Limb (tissue), 2 donors: ENCODE results near the gene GMCL2.
A peak's percentile ranks its signal among the peaks of the same experiment; 100 is the strongest.
"Not testable (repeated sequence)": the region's sequence is repeated elsewhere in the genome, so short reads cannot be mapped to it uniquely, and the experiment has no call there.

Source experiments
- DNase-seq, 2 donors: peaks; one replicate each; pipeline ENCODE4 v3.0.0-alpha.2; 2016; ENCODE audit errors: extremely low spot score in 2 of 2

Gene GMCL2, protein sequence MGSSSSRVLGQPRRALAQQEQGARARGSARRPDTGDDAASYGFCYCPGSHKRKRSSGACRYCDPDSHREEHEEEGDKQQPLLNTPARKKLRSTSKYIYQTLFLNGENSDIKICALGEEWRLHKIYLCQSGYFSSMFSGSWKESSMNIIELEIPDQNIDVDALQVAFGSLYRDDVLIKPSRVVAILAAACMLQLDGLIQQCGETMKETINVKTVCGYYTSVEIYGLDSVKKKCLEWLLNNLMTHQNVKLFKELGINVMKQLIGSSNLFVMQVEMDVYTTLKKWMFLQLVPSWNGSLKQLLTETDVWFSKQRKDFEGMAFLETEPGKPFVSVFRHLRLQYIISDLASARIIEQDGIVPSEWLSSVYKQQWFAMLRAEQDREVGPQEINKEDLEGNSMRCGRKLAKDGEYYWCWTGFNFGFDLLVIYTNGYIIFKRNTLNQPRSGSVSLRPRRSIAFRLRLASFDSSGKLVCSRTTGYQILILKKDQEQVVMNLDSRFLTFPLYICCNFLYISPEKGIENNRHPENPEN

DNA sequence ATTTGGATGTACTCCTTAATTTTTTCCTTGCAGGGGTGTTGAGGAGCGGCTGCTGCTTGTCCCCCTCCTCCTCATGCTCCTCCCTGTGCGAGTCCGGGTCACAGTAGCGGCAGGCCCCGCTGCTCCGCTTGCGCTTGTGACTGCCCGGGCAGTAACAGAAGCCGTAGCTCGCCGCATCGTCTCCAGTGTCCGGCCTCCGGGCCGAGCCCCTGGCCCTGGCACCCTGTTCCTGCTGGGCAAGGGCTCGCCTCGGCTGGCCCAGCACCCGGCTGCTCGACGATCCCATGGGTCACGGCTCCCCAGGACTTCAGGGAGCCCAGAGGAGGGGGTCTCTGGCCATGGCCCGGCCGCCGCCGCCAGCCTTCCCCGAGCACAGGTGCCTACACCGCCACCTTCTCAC lies at the start of gene GMCL2:
Gene GMCL2 (minus strand): TSS at position 358 of the 400 bp plus-strand sequence. CDS start 72 bp downstream, at position 286.
- DNase-seq: no peak

DNA sequence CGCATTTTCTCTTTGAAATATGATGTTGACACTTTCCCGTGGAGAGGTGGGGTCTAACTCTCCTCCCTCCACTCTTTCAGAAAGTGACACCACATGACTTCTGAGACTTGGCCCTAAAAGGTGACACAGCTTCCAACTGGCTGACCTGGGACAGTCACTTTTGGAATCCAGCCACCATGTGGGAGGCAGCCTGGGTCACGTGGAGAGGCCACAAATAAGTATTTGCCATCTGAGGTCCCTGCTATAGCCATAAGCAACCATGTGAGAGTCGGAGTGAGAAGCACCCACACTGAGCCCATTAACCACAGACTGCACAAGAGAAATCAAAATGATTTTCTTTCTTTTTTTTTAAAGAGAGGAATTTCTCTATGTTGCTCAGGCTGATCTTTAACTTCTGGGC lies 49.5 kb upstream of the GMCL2 start:
- no peak for DNase-seq

DNA sequence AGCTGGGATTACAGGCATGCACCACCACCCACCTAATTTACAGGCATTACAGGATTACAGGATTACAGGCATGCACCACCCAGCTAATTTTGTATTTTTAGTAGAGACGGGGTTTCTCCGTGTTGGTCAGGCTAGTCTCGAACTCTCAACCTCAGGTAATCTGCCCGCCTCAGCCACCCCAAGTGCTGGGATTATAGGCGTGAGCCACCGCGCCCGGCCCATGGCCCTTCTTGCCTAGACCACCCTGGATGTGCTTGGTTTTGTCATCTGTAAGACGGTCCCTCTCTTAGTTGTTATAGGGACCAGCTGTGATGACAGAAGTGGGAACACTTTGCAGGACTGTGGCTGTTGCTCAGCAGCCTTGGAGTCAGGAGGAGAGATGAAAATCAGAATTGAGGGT lies 49.0 kb upstream of the GMCL2 start:
- no peak for DNase-seq

DNA sequence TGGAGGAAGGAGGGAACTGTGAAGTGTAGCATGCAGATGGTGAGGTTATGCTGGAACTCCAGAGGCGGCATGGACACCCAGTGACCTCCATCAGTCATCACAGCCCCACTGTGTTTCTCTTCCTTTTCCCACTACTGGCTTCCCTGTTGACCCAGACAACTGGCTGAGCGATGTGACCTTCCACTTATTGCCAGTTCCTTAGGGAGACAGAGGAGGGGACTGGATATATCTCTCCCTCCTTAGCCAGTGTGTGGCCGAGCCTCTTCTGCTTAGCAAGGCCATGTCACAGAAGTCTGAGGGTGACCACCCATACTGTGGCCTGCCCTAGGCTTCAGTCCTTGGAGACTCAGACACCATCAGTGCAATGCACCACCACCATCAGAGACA lies 48.4 kb upstream of the GMCL2 start:
- DNase-seq: no peak

DNA sequence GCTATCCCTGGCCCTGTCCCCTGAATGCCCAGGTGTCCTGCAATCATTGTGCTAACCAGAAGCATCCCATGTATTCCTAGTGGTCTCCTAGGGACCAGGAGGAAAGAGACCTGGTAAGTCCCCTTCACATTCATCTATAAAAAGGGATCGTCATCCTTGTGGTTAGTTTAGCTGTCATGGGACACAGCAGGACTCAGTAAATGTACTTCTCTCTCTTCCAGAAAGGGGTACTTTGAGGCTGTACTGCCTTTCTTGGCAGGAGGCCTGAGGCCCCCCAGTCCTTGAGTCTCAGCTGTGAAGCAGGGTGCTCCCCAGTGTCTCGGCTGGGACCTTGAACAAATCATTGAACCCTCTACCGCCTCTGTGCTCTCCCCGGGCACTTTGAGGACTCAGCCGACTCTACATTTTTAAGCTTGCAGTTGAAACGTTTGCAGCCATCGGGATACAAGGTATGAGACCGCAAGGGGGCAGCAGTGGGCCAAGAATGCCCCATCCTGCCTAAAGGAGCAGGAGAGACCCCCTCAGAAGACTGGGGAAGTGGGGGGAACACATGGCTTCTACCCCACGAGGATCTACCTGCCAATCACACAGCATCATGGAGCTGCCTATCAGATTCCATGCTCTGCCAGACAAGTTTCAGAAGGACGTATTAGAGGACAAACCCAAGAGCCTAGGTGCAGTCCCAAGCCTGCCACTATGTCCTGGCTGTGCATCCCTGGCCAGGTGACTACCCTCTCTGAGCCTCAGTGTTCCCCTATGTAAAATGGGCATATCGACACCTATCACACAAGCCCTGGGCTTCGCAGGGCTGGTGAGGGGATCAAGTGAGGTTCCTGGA lies 47.8 kb upstream of the GMCL2 start:
- DNase-seq: peak; percentile 64 to 89

DNA sequence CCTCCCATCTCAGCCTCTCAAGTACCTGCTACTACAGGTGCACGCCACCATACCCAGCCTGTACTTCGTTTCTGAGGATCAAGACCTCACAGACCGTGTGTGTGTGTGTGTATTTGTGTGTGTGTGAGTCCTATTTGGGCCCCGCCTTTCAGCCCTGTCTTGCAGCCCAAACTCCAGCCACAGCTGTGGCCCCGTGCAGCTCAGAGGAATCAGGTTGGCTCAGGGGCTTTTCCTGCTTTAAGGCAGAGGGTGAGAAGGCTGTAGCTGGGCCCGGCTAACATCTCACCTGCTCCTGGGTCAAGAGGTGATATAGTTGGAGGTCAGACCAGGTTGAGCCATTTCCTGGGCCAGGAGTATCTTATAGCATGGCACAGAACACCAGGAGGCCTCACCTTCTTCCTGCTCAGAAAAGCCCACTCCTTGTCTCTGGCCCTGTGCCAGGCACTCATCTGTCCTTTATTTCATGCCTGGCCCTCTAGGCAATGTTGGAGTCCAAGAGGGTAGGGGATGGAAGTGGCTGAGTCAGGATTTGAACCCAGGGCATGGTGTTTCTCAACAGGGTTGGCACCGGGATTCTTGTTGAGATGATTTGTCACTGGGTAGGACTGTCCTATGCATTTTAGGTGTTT lies 47.1 kb upstream of the GMCL2 start:
- DNase-seq: no peak

DNA sequence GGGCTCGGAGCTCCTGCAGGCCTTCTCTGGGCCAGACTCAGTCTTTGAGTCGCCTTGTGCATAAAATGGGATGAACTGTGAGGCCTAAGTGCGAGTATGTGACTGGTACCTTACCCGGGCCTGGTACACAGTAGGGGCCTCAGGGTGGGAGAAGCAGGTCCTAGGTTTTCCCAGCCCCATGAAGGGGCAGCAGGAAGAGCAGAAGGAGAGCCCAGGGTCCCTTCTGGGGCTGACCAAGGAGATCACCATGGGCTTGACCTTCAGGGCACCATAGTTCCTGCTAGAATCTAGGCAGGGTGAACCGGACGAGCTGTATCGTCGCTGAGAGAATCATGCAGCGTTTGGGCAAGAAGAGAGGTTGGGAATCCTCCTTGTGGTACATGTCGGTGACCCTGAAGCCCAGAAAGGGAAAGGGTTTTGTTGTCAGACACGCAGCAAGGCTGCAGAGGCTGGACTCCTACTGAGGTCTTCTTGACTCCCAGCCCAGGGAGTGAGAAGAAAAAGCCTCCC lies 45.8 kb upstream of the GMCL2 start:
- no peak for DNase-seq

DNA sequence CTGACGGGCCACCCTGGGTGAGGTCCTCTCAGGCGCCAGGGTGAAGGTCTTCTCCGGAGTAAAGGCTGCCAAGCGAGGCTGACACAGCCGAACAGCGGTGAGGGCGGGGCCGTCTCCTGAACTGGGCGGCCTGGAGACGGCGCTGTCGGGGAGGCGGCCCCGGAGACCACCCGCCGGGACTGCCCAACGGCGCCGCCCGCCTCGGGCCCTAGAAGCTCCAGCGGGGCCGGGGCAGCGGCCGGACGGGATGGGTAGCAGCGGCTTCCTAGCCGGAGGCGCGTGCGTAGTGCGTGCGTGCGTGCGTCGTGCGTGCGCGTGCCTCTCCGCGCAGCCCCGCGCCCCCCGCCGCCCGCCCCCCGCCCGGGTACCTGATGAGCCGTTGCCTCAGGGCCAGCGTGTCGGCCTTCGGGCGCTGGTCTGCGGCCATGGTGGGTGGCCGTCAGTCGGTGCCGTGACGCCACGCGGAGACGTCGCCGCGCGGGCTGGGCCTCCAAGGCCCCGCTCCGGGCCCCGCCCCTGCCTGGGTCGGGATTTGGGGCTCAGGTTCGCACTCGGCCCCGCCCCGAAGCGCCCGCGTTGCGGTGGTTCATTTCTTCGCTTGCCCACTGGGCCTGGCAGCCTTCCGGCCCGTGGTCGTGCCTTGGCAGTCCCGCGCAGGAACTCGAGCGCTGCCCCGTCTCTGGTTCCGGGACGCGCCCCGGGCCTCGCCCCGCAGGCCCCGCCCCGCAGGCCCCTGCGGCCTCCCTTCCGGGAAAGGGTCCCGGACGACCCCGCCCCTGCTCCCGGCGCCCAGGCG lies 45.2 kb upstream of the GMCL2 start, which contains the start of gene PHYKPL:
Gene PHYKPL (minus strand): TSS at position 679 of the 796 bp plus-strand sequence. CDS start 252 bp downstream, at position 427.
- peak; percentile 62 to 88 for DNase-seq

DNA sequence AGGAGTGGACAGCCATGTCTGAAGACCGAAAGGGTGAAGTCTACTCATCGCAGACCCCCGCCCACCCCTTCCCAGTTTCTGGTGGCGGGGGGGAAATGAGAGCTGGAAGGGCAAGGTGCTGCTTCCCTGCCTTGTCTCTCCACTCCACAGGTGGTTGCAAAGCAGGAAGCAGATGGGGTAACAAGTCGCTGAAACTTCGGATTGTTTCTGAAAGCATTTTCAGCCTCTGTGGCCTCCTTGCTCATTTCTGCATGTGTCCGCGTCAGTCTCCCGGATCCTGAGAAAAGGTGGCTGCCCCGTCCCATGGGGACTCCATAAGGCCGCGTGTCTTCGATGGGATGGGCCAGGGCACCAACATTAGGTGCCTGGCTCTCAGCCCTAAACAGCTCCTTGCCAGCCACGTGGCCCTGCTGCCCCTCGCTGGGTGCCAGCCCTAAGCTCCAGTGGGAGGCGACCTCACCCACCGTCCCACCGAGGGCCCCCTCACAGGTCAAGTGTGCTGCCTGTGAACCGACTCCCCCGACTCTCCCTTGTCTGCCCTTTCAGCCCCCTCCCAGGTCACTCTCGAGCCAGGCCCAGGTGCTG lies 44.5 kb upstream of the GMCL2 start:
- DNase-seq: no peak

DNA sequence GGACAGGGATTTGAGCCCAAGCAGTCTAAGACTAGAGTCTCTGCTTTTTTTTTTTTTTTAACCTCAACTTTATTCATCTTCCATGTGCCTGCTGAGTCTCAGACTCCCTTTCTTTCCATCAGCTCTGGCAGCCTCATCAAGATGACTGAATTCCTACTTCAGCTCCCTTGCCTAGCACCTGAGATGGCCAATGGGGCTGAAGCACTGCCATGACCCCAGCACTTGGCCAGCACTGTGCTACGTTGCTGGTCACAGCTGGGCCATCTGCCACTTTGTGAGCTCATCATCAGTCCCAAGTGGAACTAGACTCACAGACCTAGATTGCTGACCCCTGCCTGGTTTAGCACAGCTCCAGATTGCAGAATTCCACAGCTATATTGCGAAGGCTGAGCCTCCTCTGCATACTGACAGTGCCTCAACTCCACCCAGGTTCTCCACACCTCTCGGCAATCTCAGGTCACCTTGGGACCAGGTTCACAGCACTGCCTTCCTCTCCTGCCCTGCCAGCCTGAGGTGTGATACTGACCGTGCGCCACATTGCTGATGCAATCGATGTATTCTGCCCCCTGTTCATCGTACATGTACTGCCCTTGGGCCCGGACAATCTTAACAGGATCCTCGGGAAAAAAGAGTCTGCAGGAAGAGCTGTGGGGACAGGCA lies 43.8 kb upstream of the GMCL2 start:
- no peak for DNase-seq

DNA sequence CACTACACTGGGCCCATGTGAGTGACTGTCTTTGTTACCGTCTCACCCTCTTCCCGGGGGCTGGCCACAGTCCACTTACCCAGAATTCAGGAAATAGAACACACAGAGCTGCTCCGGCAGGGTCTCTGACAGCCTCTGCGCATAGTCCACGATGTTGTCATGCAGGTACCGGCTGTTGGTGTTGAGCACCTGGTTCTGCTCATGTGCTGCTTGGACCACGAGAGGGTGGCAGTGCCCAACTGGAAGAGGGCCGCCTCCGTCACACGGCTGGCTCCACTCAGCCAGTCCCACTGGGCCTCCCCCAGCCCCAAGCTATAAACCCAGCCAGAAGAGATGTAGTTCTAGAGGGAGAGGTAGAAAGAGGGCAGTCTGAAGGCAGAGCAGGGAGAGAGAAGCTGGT lies 42.7 kb upstream of the GMCL2 start:
- no peak for DNase-seq

DNA sequence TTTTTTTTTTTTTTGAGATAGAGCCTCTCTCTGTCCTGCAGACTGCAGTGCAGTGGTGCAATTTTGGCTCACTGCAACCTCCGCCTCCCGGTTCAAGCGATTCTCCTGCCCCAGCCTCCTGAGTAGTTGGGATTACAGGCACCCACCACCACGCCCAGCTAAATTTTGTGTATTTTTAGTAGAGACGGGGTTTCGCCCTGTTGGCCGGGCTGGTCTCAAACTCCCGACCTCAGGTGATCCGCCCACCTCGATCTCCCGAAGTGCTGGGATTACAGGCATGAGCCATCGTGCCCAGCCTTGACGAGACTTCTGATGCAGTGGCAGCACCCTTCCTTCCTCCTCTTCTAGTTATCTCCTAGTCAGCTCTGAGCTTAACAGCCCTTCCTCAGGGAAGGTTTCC lies 41.9 kb upstream of the GMCL2 start:
- DNase-seq: not testable (repeated sequence)

DNA sequence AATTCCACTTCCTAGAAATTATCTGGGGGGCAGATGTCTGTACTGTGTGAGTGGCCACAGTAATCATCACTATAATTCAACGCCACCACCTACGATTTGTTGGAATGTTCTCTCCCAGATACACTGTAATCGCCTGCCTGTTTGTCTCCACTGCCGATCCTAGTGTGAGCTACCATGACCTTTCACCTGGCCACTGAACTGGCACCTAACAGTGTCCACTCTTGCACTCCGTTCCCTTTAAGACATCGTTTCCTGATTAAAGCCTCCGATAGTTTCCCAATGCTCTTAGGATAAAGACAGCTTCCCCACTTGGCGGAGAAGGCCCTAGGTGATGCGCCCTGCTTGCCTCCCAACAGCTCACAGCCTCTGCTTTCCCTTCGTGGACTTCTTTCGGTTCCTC lies 41.4 kb upstream of the GMCL2 start:
- DNase-seq: no peak

DNA sequence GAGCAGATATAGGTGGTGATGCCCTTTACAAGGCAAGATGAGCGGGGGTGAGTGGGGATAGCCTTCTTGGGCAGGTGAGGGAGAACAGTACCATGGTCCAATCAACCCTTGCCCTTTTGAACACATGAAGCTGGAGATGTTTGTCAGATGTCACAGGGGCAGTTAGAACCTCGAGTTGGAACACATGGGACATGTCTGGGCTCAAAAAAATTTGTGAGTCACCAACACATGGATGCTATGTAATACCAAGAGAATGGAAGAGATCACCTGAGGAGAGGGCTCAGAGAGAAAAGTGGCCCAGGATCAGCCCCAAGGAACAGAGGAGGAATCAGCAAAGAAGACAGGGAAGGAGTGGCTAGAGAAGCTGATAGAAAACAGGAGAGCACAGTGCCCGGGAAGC lies 40.8 kb upstream of the GMCL2 start:
- DNase-seq: no peak

DNA sequence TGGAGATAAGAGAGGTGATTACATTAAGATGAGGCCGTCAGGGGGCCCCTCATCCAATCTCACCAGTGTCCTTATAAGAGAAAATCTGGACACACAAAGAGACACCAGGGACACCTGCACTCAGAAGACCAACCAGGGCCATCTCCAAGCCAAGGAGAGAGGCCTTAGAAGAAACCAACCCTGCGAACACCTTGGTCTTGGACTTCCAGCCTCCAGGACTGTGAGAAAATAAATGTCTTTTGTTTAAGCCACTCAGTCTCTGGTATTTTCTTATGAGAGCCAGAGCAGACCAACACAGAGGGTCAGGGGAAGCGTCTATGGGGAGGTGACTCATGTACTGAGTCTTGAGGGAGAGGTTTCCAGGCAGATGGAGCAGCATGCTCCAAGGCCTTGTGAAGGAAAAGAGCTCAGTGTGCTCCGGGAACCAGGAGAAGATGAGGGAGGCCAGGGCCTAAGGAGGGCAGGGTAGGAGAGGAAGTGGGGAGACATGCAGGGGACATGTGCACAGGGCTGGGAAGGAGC lies 40.0 kb upstream of the GMCL2 start:
- no peak for DNase-seq

DNA sequence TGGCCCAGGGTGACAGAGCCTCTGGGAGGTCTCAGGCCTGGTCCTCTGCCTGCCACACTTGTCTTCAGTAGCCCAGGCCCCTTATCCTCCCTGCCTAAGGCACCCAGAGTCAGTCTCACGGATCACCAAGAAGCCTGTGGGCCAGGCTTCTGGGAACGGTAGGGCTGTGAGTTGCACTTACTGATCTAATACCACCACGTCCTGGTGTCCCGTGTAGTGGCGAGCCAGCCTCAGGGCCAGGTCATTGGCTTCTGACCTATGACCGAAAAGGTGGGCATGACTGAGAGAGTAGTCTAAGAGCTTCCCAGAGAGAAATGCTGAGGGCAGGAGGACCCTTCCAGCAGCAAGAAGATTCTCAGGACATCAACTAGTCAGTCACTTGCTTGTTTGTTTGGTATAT lies 38.0 kb upstream of the GMCL2 start:
- no peak for DNase-seq

DNA sequence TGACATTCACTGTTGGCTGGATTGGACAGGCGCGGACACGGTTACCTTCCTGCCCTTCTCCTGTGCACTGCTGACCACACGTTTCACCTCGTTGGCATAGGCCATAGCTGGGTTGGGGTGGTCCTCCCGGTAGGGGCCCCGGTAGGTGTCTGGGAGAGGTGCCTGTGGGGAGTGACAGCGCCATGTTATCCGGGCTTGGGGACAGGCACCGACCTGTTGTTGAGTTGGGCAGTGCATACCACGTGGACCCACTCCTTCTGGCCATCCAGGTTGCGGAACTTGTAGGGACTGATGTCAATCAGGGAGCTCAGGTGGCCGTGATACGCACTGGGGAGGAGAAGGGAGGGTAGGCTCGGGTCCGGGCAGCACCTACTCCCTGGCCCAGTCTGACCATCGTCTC lies 37.2 kb upstream of the GMCL2 start:
- DNase-seq: no peak

DNA sequence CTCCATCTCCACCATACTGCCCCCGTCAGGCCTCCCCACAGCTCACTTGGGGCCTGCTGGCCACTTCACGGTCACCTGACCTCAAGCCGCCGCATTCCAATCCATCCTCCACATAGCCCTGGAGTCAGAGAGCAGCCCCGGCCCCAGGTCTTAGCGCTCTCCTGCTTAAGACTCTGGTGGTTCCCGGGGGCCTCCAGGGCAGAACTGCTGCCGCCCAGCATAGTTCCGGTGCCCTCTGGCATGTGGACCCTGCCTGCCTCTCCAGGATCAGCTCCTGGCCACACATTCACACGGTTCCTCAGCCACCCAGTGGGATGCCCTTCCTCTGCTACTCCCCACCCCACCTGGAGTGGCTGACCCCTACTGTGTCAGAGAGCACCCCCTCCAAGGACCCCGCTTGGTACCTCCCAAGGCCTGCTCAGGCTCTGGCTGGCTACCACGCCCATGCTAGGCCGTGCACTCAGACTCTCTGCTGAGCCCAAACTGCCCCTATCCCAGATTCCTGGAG lies 36.7 kb upstream of the GMCL2 start:
- DNase-seq: no peak

DNA sequence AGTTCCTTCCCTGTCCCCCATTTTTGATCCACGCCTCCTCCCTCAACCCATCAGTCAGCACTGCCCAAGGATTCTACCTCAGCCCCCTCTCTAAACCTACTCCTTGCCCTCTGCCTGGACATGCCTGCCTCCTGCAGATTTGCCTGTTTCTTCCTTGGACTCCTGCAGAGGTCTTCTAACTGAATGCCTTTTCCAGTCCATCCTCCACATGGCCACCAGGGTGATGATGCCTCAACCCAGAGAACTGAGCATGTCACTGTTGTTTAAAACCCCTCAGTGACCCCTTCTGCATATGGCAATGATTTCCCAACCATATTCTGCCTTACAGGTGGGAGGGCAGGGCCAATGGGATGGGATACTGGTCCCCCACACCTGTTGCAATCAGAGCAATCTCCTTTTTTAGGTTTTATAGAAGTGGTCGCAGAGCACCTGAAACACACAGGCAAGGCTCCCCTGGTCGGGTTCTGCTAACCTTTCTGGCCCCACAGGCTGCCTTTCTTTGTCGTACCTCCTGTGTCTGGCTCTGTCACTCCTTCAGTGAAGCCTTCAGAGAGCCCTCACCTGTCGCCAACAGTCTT lies 36.1 kb upstream of the GMCL2 start:
- no peak for DNase-seq
